Measurements from ENCODE around the gene CXCR4. TPM values are rescaled to one million over a fixed set of nuclear protein-coding genes. Genes with fewer than 3 reads are reported as not detected.

CXCR4 gene
- total and polyA plus RNA-seq, 2 donors (not counting 1 experiment from before 2014, with no cell fraction given) = 1,832 to 2,119 TPM

- CTCF ChIA-PET = no interaction called here
- POLR2A ChIA-PET = no interaction called here
- Mint-ChIP-seq H3K4me1 (peaks cover 1% of the 10 kb centered on the region), H3K27me3 (no peaks in the 10 kb centered on the region), H3K27ac (peak overlapping the region; percentile 7), H3K4me3 (no peak overlapping the region), H3K9me3 (ENCODE audit: insufficient read depth) (no peaks in the 10 kb centered on the region)
- H3K9me3 ChIP-seq (ENCODE audit: control extremely low read depth in 1 of 3, control insufficient read depth in 2 of 3, insufficient read depth in 1 of 3, low read length in 2 of 3) = peaks cover 0 to 2% (median 0%) of the 10 kb centered on the region in 3 donors
- intact Hi-C loops (cut with micrococcal nuclease) = no loop called here
- H2AFZ ChIP-seq (ENCODE audit: insufficient read depth, low read depth, low read length, poor library complexity, severe bottlenecking) = no peak overlapping the region
- WGBS (ENCODE audit: insufficient coverage) = 100% methylated on average over 2 of the region's 2 CpGs
- no peaks in the 10 kb centered on the region for H3K36me3 ChIP-seq (replicated peaks in 1 of 2; ENCODE audit: control extremely low read depth in 1 of 2, control insufficient read depth in 1 of 2, extremely low read depth in 1 of 2, insufficient read depth in 2 of 2, low read length in 1 of 2)
- no peaks in the 10 kb centered on the region for H3K27me3 ChIP-seq (replicated peaks in 1 of 4; ENCODE audit: control extremely low read depth in 1 of 4, control insufficient read depth in 3 of 4, insufficient read depth in 4 of 4, low read length in 3 of 4)
- TF ChIP-seq EZH2 (IDR thresholded peaks at IDR 0.05; ENCODE audit: borderline replicate concordance, insufficient read depth, low read depth, low read length, poor library complexity, severe bottlenecking) = no peak
- TF ChIP-seq CTCF (IDR thresholded peaks at IDR 0.05) = no peak
- no peak overlapping the region for H3K27ac ChIP-seq (ENCODE audit: low read length in 2 of 2)
- ATAC-seq (ENCODE audit: low read depth) = no peak
- no peak for DNase-seq
- no peak overlapping the region for H3K9ac ChIP-seq (ENCODE audit: low read length)
- no peak overlapping the region for H3K4me3 ChIP-seq (ENCODE audit: control extremely low read depth in 1 of 5, extremely low read depth in 1 of 5, insufficient read depth in 1 of 5, low read depth in 2 of 5, low read length in 4 of 5)
- H4K20me1 ChIP-seq (ENCODE audit: control insufficient read depth, insufficient read depth, low read length, poor library complexity, severe bottlenecking) = no peaks in the 10 kb centered on the region
- H3K4me2 ChIP-seq (replicated peaks; ENCODE audit: low read depth, low read length, poor library complexity, severe bottlenecking) = no peak overlapping the region
- H3K4me1 ChIP-seq (ENCODE audit: control insufficient read depth in 2 of 2, insufficient read depth in 2 of 2, low read length in 2 of 2) = no peaks in the 10 kb centered on the region
- no peaks in the 10 kb centered on the region for H3K79me2 ChIP-seq (ENCODE audit: control insufficient read depth, insufficient read depth, low read length)
These were observed 16.9 kb downstream of the CXCR4 start for GRCh38 chr2:136101042-136101441.

- CTCF ChIA-PET = no interaction called here
- Histone ChIP-seq H3K4me3 (ENCODE audit: control extremely low read depth in 1 of 5, extremely low read depth in 1 of 5, insufficient read depth in 1 of 5, low read depth in 2 of 5, low read length in 4 of 5) (no peak overlapping the region), H3K27ac (ENCODE audit: low read length in 2 of 2) (no peak overlapping the region), H3K4me2 (replicated peaks; ENCODE audit: low read depth, low read length, poor library complexity, severe bottlenecking) (no peak overlapping the region), H3K36me3 (replicated peaks in 1 of 2; ENCODE audit: control extremely low read depth in 1 of 2, control insufficient read depth in 1 of 2, extremely low read depth in 1 of 2, insufficient read depth in 2 of 2, low read length in 1 of 2) (no peaks in the 10 kb centered on the region), H4K20me1 (ENCODE audit: control insufficient read depth, insufficient read depth, low read length, poor library complexity, severe bottlenecking) (no peaks in the 10 kb centered on the region), H2AFZ (ENCODE audit: insufficient read depth, low read depth, low read length, poor library complexity, severe bottlenecking) (no peak overlapping the region), H3K27me3 (replicated peaks in 1 of 4; ENCODE audit: control extremely low read depth in 1 of 4, control insufficient read depth in 3 of 4, insufficient read depth in 4 of 4, low read length in 3 of 4) (no peaks in the 10 kb centered on the region), H3K4me1 (ENCODE audit: control insufficient read depth in 2 of 2, insufficient read depth in 2 of 2, low read length in 2 of 2) (no peaks in the 10 kb centered on the region), H3K9ac (ENCODE audit: low read length) (no peak overlapping the region), H3K9me3 (ENCODE audit: control extremely low read depth in 1 of 3, control insufficient read depth in 2 of 3, insufficient read depth in 1 of 3, low read length in 2 of 3) (peaks cover 0 to 2% (median 0%) of the 10 kb centered on the region in 3 donors), H3K79me2 (ENCODE audit: control insufficient read depth, insufficient read depth, low read length) (no peaks in the 10 kb centered on the region)
- 59% methylated on average over 3 of the region's 4 CpGs for WGBS (ENCODE audit: insufficient coverage)
- no peaks in the 10 kb centered on the region for H3K9me3 Mint-ChIP-seq (ENCODE audit: insufficient read depth)
- peaks cover 4% of the 10 kb centered on the region for H3K4me1 Mint-ChIP-seq
- no peaks in the 10 kb centered on the region for H3K27me3 Mint-ChIP-seq
- TF ChIP-seq EZH2 (IDR thresholded peaks at IDR 0.05; ENCODE audit: borderline replicate concordance, insufficient read depth, low read depth, low read length, poor library complexity, severe bottlenecking) = no peak
- TF ChIP-seq CTCF (IDR thresholded peaks at IDR 0.05) = no peak
- intact Hi-C loops (cut with micrococcal nuclease) = no loop called here
- H3K27ac Mint-ChIP-seq = no peak overlapping the region
- no peak overlapping the region for H3K4me3 Mint-ChIP-seq
- ATAC-seq (ENCODE audit: low read depth) (no peak), DNase-seq (no peak)
- POLR2A ChIA-PET = interaction anchor here (0.7 kb wide), 1 partner anchor 94 kb away, joined by 4 read pairs; no protein-coding TSS in a partner anchor
These were observed 19.5 kb downstream of the CXCR4 start for GRCh38 chr2:136098441-136098840.
